ENCODE results near the gene IL17RB. TPM values are rescaled to one million over a fixed set of nuclear protein-coding genes. Genes with fewer than 3 reads are reported as not detected.

The IL17RB gene
- total RNA-seq, 2 donors from 2014 or later: 6.2 to 8.4 TPM

DNA sequence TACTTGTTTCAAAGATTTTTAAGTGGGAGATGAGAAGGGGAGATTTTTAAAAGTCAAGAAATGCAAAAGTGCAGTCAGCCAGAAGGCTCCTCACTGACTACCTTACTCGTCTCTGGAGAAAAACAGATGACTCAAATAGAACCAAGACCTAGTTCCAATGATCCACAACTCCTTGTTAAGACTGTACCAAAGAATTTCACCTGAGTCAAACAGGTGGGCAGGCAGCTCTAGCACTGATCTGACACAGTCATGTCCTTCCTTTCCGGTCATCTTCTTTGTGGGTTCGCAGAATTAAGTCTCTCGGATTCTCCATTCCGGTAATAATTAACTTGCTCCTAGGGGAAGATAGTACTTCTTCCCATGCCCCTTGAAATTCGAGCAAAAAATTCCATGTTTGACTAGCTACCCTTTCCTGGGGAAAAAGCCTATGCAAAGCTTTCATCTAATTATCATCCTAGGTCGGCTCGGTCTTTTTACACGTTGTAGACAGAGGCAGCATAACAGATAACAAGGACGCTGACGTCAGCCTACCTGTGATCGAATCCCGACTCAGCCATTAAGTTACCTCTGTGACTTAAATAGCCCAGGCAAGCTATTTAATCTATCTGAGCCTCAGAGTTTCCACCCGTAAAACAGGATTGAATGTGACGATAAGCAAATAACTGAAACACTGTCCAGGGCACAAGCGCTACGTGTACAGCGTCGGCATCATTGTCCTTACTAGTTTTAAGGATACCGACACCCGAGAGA lies 44.5 kb downstream of the IL17RB start:
- H3K36me3 ChIP-seq (ENCODE audit: control insufficient read depth, insufficient read depth, low read length): peaks cover 26% of the 10 kb centered on the region
- peak overlapping the region; percentile 96 for H3K9ac ChIP-seq (ENCODE audit: extremely low read depth, low read length, poor library complexity, severe bottlenecking)
- Mint-ChIP-seq H3K4me1 (peaks cover 16% of the 10 kb centered on the region), H3K36me3 (ENCODE audit: low read depth) (peaks cover 19% of the 10 kb centered on the region), H3K27ac (peak overlapping the region; percentile 100), H3K4me3 (peak overlapping the region; percentile 92), H3K27me3 (ENCODE audit: insufficient read depth) (peaks cover 20% of the 10 kb centered on the region), H3K9me3 (no peaks in the 10 kb centered on the region)
- WGBS, 2 experiments (ENCODE audit: insufficient coverage in 1 of 2, insufficient read length in 1 of 2): 7 to 13% methylated on average over 14 to 21 of the region's 21 CpGs
- H3K4me1 ChIP-seq (ENCODE audit: control insufficient read depth, insufficient read depth, low read length): no peaks in the 10 kb centered on the region
- TF ChIP-seq, protein P1, sequence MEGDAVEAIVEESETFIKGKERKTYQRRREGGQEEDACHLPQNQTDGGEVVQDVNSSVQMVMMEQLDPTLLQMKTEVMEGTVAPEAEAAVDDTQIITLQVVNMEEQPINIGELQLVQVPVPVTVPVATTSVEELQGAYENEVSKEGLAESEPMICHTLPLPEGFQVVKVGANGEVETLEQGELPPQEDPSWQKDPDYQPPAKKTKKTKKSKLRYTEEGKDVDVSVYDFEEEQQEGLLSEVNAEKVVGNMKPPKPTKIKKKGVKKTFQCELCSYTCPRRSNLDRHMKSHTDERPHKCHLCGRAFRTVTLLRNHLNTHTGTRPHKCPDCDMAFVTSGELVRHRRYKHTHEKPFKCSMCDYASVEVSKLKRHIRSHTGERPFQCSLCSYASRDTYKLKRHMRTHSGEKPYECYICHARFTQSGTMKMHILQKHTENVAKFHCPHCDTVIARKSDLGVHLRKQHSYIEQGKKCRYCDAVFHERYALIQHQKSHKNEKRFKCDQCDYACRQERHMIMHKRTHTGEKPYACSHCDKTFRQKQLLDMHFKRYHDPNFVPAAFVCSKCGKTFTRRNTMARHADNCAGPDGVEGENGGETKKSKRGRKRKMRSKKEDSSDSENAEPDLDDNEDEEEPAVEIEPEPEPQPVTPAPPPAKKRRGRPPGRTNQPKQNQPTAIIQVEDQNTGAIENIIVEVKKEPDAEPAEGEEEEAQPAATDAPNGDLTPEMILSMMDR (conservative IDR thresholded peaks at IDR 0.05): no peak
- peaks cover 17% of the 10 kb centered on the region for H3K27me3 ChIP-seq (ENCODE audit: control insufficient read depth, insufficient read depth, low read length, poor library complexity, severe bottlenecking)
- H3K9me3 ChIP-seq (ENCODE audit: control insufficient read depth, low read length): no peaks in the 10 kb centered on the region
- peak overlapping the region; percentile 86 for H3K27ac ChIP-seq (ENCODE audit: low read depth, low read length)
- peak; percentile 65 for DNase-seq
- peak overlapping the region; percentile 98 for H3K4me3 ChIP-seq (ENCODE audit: low read length)

- H3K27ac Mint-ChIP-seq: peak within 1 kb of the TSS; percentile 100
- DNase-seq: peak; percentile 99
- WGBS, 2 experiments (ENCODE audit: insufficient coverage in 1 of 2, insufficient read length in 1 of 2): 0 to 2% methylated on average over 29 to 73 of the region's 73 CpGs
- H3K9me3 ChIP-seq (ENCODE audit: control insufficient read depth, low read length): no peaks in the 10 kb centered on the region
- H3K4me1 Mint-ChIP-seq: peaks cover 16% of the 10 kb centered on the region
- peak within 1 kb of the TSS; percentile 92 for H3K4me3 Mint-ChIP-seq
- H3K9ac ChIP-seq (ENCODE audit: extremely low read depth, low read length, poor library complexity, severe bottlenecking): peak within 1 kb of the TSS; percentile 96
- H3K4me1 ChIP-seq (ENCODE audit: control insufficient read depth, insufficient read depth, low read length): no peaks in the 10 kb centered on the region
- H3K36me3 Mint-ChIP-seq (ENCODE audit: low read depth): peaks cover 18% of the 10 kb centered on the region
- TF ChIP-seq, protein P1 (conservative IDR thresholded peaks at IDR 0.05): no peak
- H3K27me3 Mint-ChIP-seq (ENCODE audit: insufficient read depth): peaks cover 24% of the 10 kb centered on the region
- H3K36me3 ChIP-seq (ENCODE audit: control insufficient read depth, insufficient read depth, low read length): peaks cover 18% of the 10 kb centered on the region
- H3K27me3 ChIP-seq (ENCODE audit: control insufficient read depth, insufficient read depth, low read length, poor library complexity, severe bottlenecking): peaks cover 24% of the 10 kb centered on the region
- peak within 1 kb of the TSS; percentile 98 for H3K4me3 ChIP-seq (ENCODE audit: low read length)
- H3K9me3 Mint-ChIP-seq: no peaks in the 10 kb centered on the region
- peak within 1 kb of the TSS; percentile 86 for H3K27ac ChIP-seq (ENCODE audit: low read depth, low read length)
These were observed 45.3 kb downstream of the IL17RB start, which contains the start of gene SELENOK for GRCh38 chr3:53891497-53892285. TSS of gene SELENOK (minus strand) at chr3:53891859.

GRCh38 chr3:53892286-53892637 lies 45.9 kb downstream of the IL17RB start:
- DNase-seq: no peak
- TF ChIP-seq, protein P1 (conservative IDR thresholded peaks at IDR 0.05): no peak
- Histone ChIP-seq H3K27ac (ENCODE audit: low read depth, low read length) (peak overlapping the region; percentile 73), H3K9ac (ENCODE audit: extremely low read depth, low read length, poor library complexity, severe bottlenecking) (peak overlapping the region; percentile 39), H3K4me1 (ENCODE audit: control insufficient read depth, insufficient read depth, low read length) (no peaks in the 10 kb centered on the region), H3K4me3 (ENCODE audit: low read length) (peak overlapping the region; percentile 98), H3K36me3 (ENCODE audit: control insufficient read depth, insufficient read depth, low read length) (peaks cover 12% of the 10 kb centered on the region), H3K9me3 (ENCODE audit: control insufficient read depth, low read length) (no peaks in the 10 kb centered on the region), H3K27me3 (ENCODE audit: control insufficient read depth, insufficient read depth, low read length, poor library complexity, severe bottlenecking) (peaks cover 29% of the 10 kb centered on the region)
- peak overlapping the region; percentile 92 for H3K4me3 Mint-ChIP-seq
- peaks cover 16% of the 10 kb centered on the region for H3K4me1 Mint-ChIP-seq
- no peaks in the 10 kb centered on the region for H3K9me3 Mint-ChIP-seq
- WGBS, 2 experiments (ENCODE audit: insufficient coverage in 1 of 2, insufficient read length in 1 of 2): 54 to 66% methylated on average over 4 of the region's 4 CpGs
- H3K27ac Mint-ChIP-seq: peak overlapping the region; percentile 100
- peaks cover 13% of the 10 kb centered on the region for H3K36me3 Mint-ChIP-seq (ENCODE audit: low read depth)
- H3K27me3 Mint-ChIP-seq (ENCODE audit: insufficient read depth): peaks cover 27% of the 10 kb centered on the region
